AG04449 (cell line): ENCODE data around the gene ABCA8.

ENCODE experiments used
- CTCF ChIA-PET: fragments of 350-600 bp; formaldehyde crosslinking; extraction: SDS; loops from one replicate; lab custom pipeline; 2021; ENCODE audit warnings: antibody characterized with exemption; lab: Yijun Ruan, JAX
- POLR2A ChIA-PET: fragments of 400-600, 350-600 bp; formaldehyde crosslinking; extraction: SDS; loops from one replicate; lab custom pipeline; 2020; ENCODE audit warnings: antibody characterized with exemption, inconsistent platforms; lab: Yijun Ruan, JAX
- DNase-seq: peaks from one replicate; pipeline ENCODE4 v3.0.0-alpha.2; 2010; ENCODE audit warnings: low read depth, low spot score
- H3K4me3 ChIP-seq: 2 replicates; pipeline ENCODE4 v1.5.1; 2011; ENCODE audit warnings: low read depth, mild to moderate bottlenecking, control low read depth, low read length
- TF ChIP-seq, protein P1 (sequence below): IDR thresholded peaks from one replicate; pipeline ENCODE4 v1.5.1; 2011; ENCODE audit warnings: mild to moderate bottlenecking, moderate library complexity, low read length, control low read depth, inconsistent platforms; ENCODE audit not compliant: insufficient read depth; ENCODE audit errors: missing control alignments

The ABCA8 gene

GRCh38 chr17:68943123-68943811, 11.9 kb downstream of the ABCA8 start:
- H3K4me3 ChIP-seq = no peak overlapping the region
- CTCF ChIA-PET = no interaction called here
- POLR2A ChIA-PET = interaction anchor here (0.5 kb wide), 1 partner anchor 115 kb away, joined by 3 read pairs; no protein-coding TSS in a partner anchor
- no peak for DNase-seq
- TF ChIP-seq, protein P1, sequence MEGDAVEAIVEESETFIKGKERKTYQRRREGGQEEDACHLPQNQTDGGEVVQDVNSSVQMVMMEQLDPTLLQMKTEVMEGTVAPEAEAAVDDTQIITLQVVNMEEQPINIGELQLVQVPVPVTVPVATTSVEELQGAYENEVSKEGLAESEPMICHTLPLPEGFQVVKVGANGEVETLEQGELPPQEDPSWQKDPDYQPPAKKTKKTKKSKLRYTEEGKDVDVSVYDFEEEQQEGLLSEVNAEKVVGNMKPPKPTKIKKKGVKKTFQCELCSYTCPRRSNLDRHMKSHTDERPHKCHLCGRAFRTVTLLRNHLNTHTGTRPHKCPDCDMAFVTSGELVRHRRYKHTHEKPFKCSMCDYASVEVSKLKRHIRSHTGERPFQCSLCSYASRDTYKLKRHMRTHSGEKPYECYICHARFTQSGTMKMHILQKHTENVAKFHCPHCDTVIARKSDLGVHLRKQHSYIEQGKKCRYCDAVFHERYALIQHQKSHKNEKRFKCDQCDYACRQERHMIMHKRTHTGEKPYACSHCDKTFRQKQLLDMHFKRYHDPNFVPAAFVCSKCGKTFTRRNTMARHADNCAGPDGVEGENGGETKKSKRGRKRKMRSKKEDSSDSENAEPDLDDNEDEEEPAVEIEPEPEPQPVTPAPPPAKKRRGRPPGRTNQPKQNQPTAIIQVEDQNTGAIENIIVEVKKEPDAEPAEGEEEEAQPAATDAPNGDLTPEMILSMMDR = no peak

- H3K4me3 ChIP-seq = no peak overlapping the region
- ChIA-PET CTCF (no interaction called here), POLR2A (interaction anchor here (0.5 kb wide), 1 partner anchor 114 kb away, joined by 3 read pairs; no protein-coding TSS in a partner anchor)
- TF ChIP-seq, protein P1 = no peak
- DNase-seq = no peak
Measured at GRCh38 chr17:68942389-68942788, 12.8 kb downstream of the ABCA8 start.

GRCh38 chr17:68941761-68942160, 13.4 kb downstream of the ABCA8 start:
- DNase-seq = no peak
- TF ChIP-seq, protein P1 = no peak
- ChIA-PET POLR2A (no interaction called here), CTCF (no interaction called here)
- no peak overlapping the region for H3K4me3 ChIP-seq

- DNase-seq = no peak
- H3K4me3 ChIP-seq = no peak overlapping the region
- TF ChIP-seq, protein P1 = no peak
- ChIA-PET CTCF (no interaction called here), POLR2A (no interaction called here)
Measured at GRCh38 chr17:68939195-68939594, 16.0 kb downstream of the ABCA8 start.

DNA sequence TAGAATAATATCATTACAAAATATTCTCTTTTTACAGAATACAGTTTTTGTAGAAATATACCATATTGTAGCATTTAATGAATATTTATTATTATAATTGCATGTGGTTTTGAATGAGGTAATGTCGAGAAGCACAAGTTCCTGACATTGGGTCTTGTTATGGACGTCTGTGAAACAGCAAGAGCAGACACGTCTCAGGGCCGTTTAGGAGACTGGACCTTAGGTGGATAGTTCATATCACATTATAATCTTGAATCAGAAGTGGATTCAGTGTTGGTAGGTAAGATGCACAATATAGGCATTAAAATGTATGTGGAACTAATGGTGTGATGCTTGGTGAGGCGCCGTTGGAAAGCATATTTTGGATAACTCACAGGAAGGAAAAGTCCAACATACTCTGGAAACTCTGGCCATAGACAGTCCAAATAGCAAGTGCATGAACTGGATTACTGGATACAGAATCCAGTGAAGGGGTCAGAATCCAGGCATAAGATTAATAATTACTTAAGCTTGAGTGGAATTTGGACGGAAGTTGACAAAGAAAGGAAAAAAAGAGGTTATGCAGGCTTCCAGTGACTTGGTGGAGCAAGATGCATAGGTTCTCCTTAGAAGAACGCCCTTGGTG, 17.2 kb downstream of the ABCA8 start:
- POLR2A ChIA-PET = no interaction called here

DNA sequence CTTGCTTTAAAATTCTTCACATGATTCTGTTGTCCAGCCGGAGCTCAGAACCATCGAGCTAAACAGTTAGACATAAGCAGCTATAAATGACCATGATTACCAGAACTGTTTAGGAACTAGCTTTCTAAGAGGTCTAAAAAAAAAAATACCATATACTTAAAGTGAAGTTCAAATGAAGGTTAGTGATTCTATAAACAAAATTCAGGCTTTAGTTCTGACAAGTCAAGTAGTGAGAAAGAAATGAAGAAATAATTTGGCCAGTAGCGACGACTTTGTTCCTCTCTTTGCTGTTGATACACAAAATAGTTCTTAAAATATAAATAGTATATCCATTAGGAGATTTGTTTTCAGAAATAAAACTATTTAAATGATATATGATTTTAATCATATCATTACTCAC, 27.7 kb downstream of the ABCA8 start:
- POLR2A ChIA-PET = interaction anchor here (0.6 kb wide), 1 partner anchor 55 kb away, joined by 3 read pairs; no protein-coding TSS in a partner anchor
- CTCF ChIA-PET = interaction anchor here (1.2 kb wide), 1 partner anchor 30 kb away, joined by 3 read pairs; no protein-coding TSS in a partner anchor
- no peak overlapping the region for H3K4me3 ChIP-seq
- TF ChIP-seq, protein P1 = no peak
- no peak for DNase-seq

More for the DNA sequence above, 17.2 kb downstream of the ABCA8 start:
- no peak for DNase-seq
- TF ChIP-seq, protein P1 = no peak
- CTCF ChIA-PET = no interaction called here
- H3K4me3 ChIP-seq = no peak overlapping the region
